Osteocyte (in vitro differentiated cells): ENCODE data around the gene MXD1. TPM values are rescaled to one million over a fixed set of nuclear protein-coding genes. Genes with fewer than 3 reads are reported as not detected.

Source experiments
- DNase-seq: peaks from one replicate; pipeline ENCODE4 v3.0.0; 2021; ENCODE audit warnings: mixed read lengths; ENCODE audit not compliant: unreplicated experiment; ENCODE audit errors: extremely low spot score
- H3K27ac Mint-ChIP-seq: one replicate; pipeline ENCODE4 v1.8.0; 2021; ENCODE audit warnings: mild to moderate bottlenecking, mixed read lengths; ENCODE audit not compliant: unreplicated experiment
- H3K27me3 Mint-ChIP-seq: one replicate; pipeline ENCODE4 v1.8.0; 2021; ENCODE audit warnings: mixed read lengths; ENCODE audit not compliant: unreplicated experiment
- H3K36me3 Mint-ChIP-seq: one replicate; pipeline ENCODE4 v1.8.0; 2021; ENCODE audit warnings: mixed read lengths; ENCODE audit not compliant: unreplicated experiment
- H3K4me1 Mint-ChIP-seq: one replicate; pipeline ENCODE4 v1.8.0; 2021; ENCODE audit warnings: mixed read lengths; ENCODE audit not compliant: unreplicated experiment
- H3K4me3 Mint-ChIP-seq: one replicate; pipeline ENCODE4 v1.8.0; 2021; ENCODE audit warnings: mild to moderate bottlenecking, moderate library complexity, mixed read lengths; ENCODE audit not compliant: unreplicated experiment
- H3K9me3 Mint-ChIP-seq: one replicate; pipeline ENCODE4 v1.8.0; 2021; ENCODE audit warnings: mixed read lengths; ENCODE audit not compliant: unreplicated experiment
- total RNA-seq: library from RNA; stranded (reverse); gene quantifications from 2 replicates; pipeline ENCODE4 v1.2.1, GENCODE V29; 2021
- TF ChIP-seq, protein P1 (sequence below): fragments of 200-600 bp; sonication (generic); IDR thresholded peaks from 2 replicates; pipeline ENCODE4 v1.5.0; 2021; ENCODE audit warnings: antibody characterized with exemption, mild to moderate bottlenecking, moderate library complexity

MXD1 gene
- total RNA-seq, 1 donor from 2014 or later = 8.2 TPM

DNA sequence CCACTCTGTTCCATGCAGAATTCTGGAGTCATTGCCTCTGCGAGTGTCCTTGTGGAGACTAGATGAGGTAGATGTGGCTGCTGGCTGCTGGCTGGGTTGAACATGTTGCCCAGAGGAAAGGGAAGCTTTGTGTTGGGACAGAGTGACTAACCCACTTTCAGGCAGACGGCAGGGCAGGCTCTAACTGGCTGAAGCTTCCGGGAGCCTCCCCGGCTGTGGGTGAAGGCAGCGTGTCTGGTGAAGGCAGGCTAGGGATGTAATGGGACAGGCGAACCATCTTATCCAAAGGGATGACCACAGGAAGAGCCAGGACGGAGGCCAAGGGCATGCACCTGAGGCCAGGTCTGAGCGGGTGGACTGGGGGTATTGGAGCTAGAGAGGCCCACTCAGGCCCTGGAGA lies 30.5 kb downstream of the MXD1 start:
- H3K36me3 Mint-ChIP-seq = peaks cover 6% of the 10 kb centered on the region
- DNase-seq = no peak

DNA sequence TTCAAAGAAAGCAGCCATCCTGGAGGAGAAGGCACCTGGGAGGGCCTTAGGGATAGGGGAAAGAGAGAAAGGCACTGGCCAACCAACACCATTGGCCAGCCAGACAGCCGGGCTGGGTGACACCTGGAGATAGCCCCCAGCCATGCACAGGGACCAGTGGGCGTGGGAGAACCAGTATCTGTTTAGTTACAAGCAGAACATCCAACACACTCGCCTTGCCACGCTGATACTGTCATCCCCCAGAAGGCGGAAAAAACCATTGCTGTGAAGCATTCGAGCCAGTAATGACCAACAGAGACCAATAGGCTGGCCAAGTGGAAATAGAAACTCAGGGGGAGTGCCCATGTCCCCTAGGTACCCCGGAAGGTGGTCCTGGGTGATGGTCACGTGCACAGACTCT lies 31.0 kb downstream of the MXD1 start:
- no peak for DNase-seq
- Mint-ChIP-seq H3K4me3 (no peak overlapping the region), H3K4me1 (peaks cover 23% of the 10 kb centered on the region), H3K27me3 (no peaks in the 10 kb centered on the region), H3K36me3 (peaks cover 3% of the 10 kb centered on the region), H3K9me3 (no peaks in the 10 kb centered on the region), H3K27ac (peak overlapping the region; percentile 3)
- TF ChIP-seq, protein P1, sequence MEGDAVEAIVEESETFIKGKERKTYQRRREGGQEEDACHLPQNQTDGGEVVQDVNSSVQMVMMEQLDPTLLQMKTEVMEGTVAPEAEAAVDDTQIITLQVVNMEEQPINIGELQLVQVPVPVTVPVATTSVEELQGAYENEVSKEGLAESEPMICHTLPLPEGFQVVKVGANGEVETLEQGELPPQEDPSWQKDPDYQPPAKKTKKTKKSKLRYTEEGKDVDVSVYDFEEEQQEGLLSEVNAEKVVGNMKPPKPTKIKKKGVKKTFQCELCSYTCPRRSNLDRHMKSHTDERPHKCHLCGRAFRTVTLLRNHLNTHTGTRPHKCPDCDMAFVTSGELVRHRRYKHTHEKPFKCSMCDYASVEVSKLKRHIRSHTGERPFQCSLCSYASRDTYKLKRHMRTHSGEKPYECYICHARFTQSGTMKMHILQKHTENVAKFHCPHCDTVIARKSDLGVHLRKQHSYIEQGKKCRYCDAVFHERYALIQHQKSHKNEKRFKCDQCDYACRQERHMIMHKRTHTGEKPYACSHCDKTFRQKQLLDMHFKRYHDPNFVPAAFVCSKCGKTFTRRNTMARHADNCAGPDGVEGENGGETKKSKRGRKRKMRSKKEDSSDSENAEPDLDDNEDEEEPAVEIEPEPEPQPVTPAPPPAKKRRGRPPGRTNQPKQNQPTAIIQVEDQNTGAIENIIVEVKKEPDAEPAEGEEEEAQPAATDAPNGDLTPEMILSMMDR = no peak

More for the DNA sequence above, 30.5 kb downstream of the MXD1 start:
- H3K27me3 Mint-ChIP-seq = no peaks in the 10 kb centered on the region
- TF ChIP-seq, protein P1 = no peak
- H3K4me3 Mint-ChIP-seq = no peak overlapping the region
- peaks cover 23% of the 10 kb centered on the region for H3K4me1 Mint-ChIP-seq
- no peak overlapping the region for H3K27ac Mint-ChIP-seq
- no peaks in the 10 kb centered on the region for H3K9me3 Mint-ChIP-seq

DNA sequence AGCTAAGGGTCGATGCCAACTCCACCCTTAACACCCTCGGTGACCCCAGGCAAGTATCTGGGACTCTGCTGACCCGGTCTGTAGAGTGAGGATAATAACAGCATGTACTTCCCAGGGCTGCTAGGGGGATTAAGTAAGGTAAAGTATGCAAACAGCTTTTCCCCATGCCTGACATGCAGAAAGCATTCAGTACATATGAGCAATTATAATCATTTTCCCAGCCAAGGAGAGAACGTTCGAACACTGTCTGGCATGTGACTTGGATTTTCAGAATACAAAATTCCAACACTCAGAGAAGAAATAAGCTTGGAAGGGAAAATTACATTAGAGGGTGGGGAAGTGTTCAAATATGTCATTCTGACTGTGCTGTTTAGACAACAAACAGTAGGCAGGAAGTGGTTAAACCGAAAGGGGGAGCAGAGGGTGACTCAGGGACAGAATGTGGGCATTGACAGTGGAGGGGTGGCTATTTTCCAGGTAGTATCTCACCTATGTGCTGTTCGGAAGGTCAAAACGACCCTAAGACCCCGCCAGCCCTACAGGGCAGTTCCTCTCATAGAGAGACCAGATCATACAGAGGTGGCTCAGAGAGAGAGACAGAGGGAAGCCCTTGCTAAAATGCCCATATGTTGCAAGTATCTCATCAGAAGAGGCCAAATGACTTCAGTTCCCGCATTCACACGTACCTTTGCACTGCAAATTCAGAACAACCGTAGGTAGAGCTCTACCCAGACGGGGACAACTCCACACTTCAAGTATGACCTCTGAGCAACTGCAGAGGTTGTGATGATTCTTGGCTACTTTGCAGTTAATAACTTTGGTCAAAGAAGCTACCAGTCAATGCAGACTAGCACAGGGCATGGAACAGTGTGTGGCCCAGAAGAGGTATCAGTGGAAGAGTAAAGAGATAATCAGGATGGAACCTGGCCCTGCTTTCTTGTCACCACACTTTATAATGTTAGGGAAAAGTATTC lies 31.7 kb downstream of the MXD1 start:
- TF ChIP-seq, protein P1 = no peak
- Mint-ChIP-seq H3K27ac (peak overlapping the region; percentile 3), H3K27me3 (no peaks in the 10 kb centered on the region), H3K9me3 (no peaks in the 10 kb centered on the region), H3K4me3 (no peak overlapping the region), H3K36me3 (peaks cover 3% of the 10 kb centered on the region), H3K4me1 (peaks cover 23% of the 10 kb centered on the region)
- no peak for DNase-seq

DNA sequence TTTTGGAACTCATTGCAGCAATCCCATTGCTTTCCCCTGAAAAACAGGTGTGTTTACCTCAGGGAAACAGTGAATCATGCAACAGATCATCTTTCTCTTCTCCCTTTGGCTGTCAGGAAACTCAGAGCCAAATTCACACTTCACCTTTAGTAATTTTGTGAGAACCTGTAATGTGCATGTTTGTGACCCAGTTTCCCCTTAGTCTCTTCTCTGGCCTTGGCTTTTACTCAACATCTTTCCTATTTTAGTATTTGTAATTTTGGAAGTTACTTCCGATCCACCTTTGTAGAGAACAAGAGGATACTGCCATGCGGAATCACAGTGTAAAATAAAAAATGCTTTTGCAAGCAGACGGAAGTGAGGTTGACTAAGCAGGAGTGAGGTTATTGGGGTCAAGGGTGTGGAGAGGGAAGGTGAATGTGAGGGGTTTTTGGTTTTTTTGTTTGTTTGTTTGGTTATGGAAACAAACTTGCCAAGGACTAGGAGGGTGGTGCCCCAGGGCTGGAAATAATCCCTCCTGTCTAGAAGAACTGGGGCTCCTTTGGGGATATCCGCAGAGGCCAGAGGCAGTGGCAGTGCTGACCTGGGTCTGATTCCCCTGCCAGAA lies 32.5 kb downstream of the MXD1 start:
- H3K27ac Mint-ChIP-seq = no peak overlapping the region
- peaks cover 23% of the 10 kb centered on the region for H3K4me1 Mint-ChIP-seq
- TF ChIP-seq, protein P1 = no peak
- no peaks in the 10 kb centered on the region for H3K9me3 Mint-ChIP-seq
- H3K4me3 Mint-ChIP-seq = no peak overlapping the region
- peaks cover 3% of the 10 kb centered on the region for H3K36me3 Mint-ChIP-seq
- H3K27me3 Mint-ChIP-seq = no peaks in the 10 kb centered on the region
- DNase-seq = no peak
